Measurements from ENCODE around the gene DVL3. TPM values are rescaled to one million over a fixed set of nuclear protein-coding genes. Genes with fewer than 3 reads are reported as not detected.

The DVL3 gene
- total and polyA plus RNA-seq, 8 donors = 62.5 to 106 (median 96.5) TPM

GRCh38 chr3:184169896-184170875 is 15.0 kb downstream of the DVL3 start:
- intact Hi-C loops (cut with DNase I) = no loop called here
- DNase-seq (no peak), ATAC-seq (no peak)
- Histone ChIP-seq H3K27ac (no peak overlapping the region), H3K27me3 (no peaks in the 10 kb centered on the region), H3K36me3 (peaks cover 0 to 74% of the 10 kb centered on the region in 2 donors), H3K4me3 (no peak overlapping the region), H3K4me1 (peaks cover 0 to 6% of the 10 kb centered on the region in 2 donors), H3K9me3 (no peaks in the 10 kb centered on the region)
- TF ChIP-seq CTCF (IDR thresholded peaks at IDR 0.05) = no peak

- intact Hi-C loops (cut with DNase I) = no loop called here
- H3K27me3 ChIP-seq = no peaks in the 10 kb centered on the region
- DNase-seq (no peak), ATAC-seq (no peak)
- peaks cover 7 to 18% of the 10 kb centered on the region in 2 donors for H3K4me1 ChIP-seq
- H3K4me3 ChIP-seq = no peak overlapping the region
- H3K9me3 ChIP-seq = no peaks in the 10 kb centered on the region
- no peak overlapping the region for H3K27ac ChIP-seq
- peaks cover 0 to 60% of the 10 kb centered on the region in 2 donors for H3K36me3 ChIP-seq
- no peak for TF ChIP-seq CTCF (IDR thresholded peaks at IDR 0.05)
These were observed 16.4 kb downstream of the DVL3 start for GRCh38 chr3:184171562-184171961.

GRCh38 chr3:184172681-184173373 is 17.6 kb downstream of the DVL3 start:
- peaks cover 0 to 58% of the 10 kb centered on the region in 2 donors for H3K36me3 ChIP-seq
- DNase-seq = no peak
- peaks cover 19 to 31% of the 10 kb centered on the region in 2 donors for H3K4me1 ChIP-seq
- no peak overlapping the region for H3K4me3 ChIP-seq
- H3K27ac ChIP-seq = no peak overlapping the region
- H3K27me3 ChIP-seq = no peaks in the 10 kb centered on the region
- TF ChIP-seq CTCF (IDR thresholded peaks at IDR 0.05) = no peak
- no peak for ATAC-seq
- no peaks in the 10 kb centered on the region for H3K9me3 ChIP-seq
- intact Hi-C loops (cut with DNase I) = no loop called here

- no peak for TF ChIP-seq CTCF (IDR thresholded peaks at IDR 0.05)
- Histone ChIP-seq H3K4me1 (peaks cover 19 to 36% of the 10 kb centered on the region in 2 donors), H3K36me3 (peaks cover 0 to 58% of the 10 kb centered on the region in 2 donors), H3K9me3 (no peaks in the 10 kb centered on the region), H3K4me3 (no peak overlapping the region), H3K27me3 (no peaks in the 10 kb centered on the region), H3K27ac (no peak overlapping the region)
- DNase-seq (no peak), ATAC-seq (no peak)
- intact Hi-C loops (cut with DNase I) = no loop called here
These were observed 18.2 kb downstream of the DVL3 start for GRCh38 chr3:184173374-184173722.

- H3K36me3 ChIP-seq = peaks cover 0 to 58% of the 10 kb centered on the region in 2 donors
- intact Hi-C loops (cut with DNase I) = no loop called here
- peaks cover 19 to 42% of the 10 kb centered on the region in 2 donors for H3K4me1 ChIP-seq
- DNase-seq = peak in 1 of 4 donors; percentile 53
- no peaks in the 10 kb centered on the region for H3K9me3 ChIP-seq
- ATAC-seq = no peak
- peak overlapping the region; percentile 33 to 45 for H3K27ac ChIP-seq
- H3K4me3 ChIP-seq = peak overlapping the region in 1 of 2 donors; percentile 95
- H3K27me3 ChIP-seq = no peaks in the 10 kb centered on the region
- TF ChIP-seq CTCF (IDR thresholded peaks at IDR 0.05) = no peak
These were observed 19.1 kb downstream of the DVL3 start for GRCh38 chr3:184174284-184174645.

Data from left lung (tissue), 10 donors.